Breast epithelium (tissue), 4 donors: ENCODE results near the gene SPNS3. TPM values are rescaled to one million over a fixed set of nuclear protein-coding genes. Genes with fewer than 3 reads are reported as not detected.

Experiments
- DNase-seq, 2 donors: peaks; one replicate each; pipeline ENCODE4 v3.0.0-alpha.2; 2019; ENCODE audit warnings: low spot score in 2 of 2
- H3K27ac ChIP-seq, 2 donors: fragments of 200-600 bp; sonication (generic) in 1 of 2; one replicate each; pipeline ENCODE4 v1.5.1; 2016 to 2019; ENCODE audit warnings: mild to moderate bottlenecking in 1 of 2
- H3K27me3 ChIP-seq, 2 donors: fragments of 200-600 bp; sonication (generic) in 1 of 2; one replicate each; pipeline versions ENCODE4 v1.5.1 to v1.6.0; 2017 to 2019; ENCODE audit warnings: control low read depth in 1 of 2, mild to moderate bottlenecking in 1 of 2
- H3K36me3 ChIP-seq: fragments of 200-600 bp; one replicate; pipeline ENCODE4 v1.5.1; 2019
- H3K4me1 ChIP-seq, 2 donors: fragments of 200-600 bp; sonication (generic); one replicate each; pipeline ENCODE4 v1.5.1; 2016 to 2019; ENCODE audit warnings: control low read depth in 1 of 2
- H3K4me3 ChIP-seq, 3 donors: fragments of 200-600 bp; sonication (generic); 1 replicate in 2 of 3; 2 replicates in 1 of 3; pipeline ENCODE4 v1.5.1; 2016 to 2019; ENCODE audit warnings: mild to moderate bottlenecking in 3 of 3, moderate library complexity in 2 of 3
- H3K9me3 ChIP-seq, 2 donors: fragments of 200-600 bp; sonication (generic) in 1 of 2; one replicate each; pipeline ENCODE4 v1.5.1; 2016 to 2019; ENCODE audit warnings: control low read depth in 1 of 2
- POLR2A ChIP-seq: fragments of 450-650 bp; IDR thresholded peaks from one replicate; pipeline ENCODE4 v1.6.1; 2016; ENCODE audit warnings: antibody characterized with exemption, mild to moderate bottlenecking, moderate library complexity
- POLR2AphosphoS5 ChIP-seq, 3 donors: sonication (generic); formaldehyde crosslinking; IDR thresholded peaks; one replicate each; pipeline ENCODE4 v1.6.1; 2017; ENCODE audit warnings: antibody characterized with exemption in 3 of 3
- intact Hi-C: fragments of 100-400 bp; cut with DNase I; formaldehyde crosslinking; loops from one replicate; pipeline ENCODE4 v1.15.1; 2023; ENCODE audit warnings: low total_unique reads
- total RNA-seq, 3 donors: library from RNA; depleted of rRNA; stranded (reverse); fragments of >200 nt; gene quantifications; one replicate each; pipeline ENCODE4 v1.1.0, GENCODE V29; 2016
- TF ChIP-seq, protein P1 (sequence below), 3 donors: fragments of 450-650 bp; IDR thresholded peaks; one replicate each; pipeline ENCODE4 v1.5.1; 2016 to 2017; ENCODE audit warnings: antibody characterized with exemption in 3 of 3, mild to moderate bottlenecking in 3 of 3, moderate library complexity in 3 of 3

The SPNS3 gene
- total RNA-seq, 3 donors from 2014 or later, result 0.15 TPM; not detected in 2

DNA sequence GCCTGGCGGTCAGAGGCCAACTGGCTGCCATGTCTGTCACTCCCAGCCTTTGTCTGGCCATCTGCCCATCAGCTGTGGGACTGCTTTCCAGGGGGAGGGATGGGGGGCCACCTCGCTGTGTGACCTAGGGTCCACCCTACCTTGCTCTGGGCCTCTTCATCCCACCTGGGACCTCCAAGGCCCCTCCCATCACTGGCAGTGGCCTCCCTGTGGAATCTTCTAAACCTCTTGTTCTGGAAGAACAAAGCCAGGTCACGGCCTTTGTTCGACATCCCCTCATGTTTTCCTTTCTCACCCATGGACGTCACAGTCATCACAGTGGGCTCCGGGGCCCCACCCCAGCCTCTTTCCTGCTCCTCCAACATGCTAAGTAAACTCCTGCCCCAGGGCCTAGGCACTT, 88.9 kb downstream of the SPNS3 start:
- H3K27ac ChIP-seq, result peak overlapping the region; percentile 88 to 94
- TF ChIP-seq, protein P1, sequence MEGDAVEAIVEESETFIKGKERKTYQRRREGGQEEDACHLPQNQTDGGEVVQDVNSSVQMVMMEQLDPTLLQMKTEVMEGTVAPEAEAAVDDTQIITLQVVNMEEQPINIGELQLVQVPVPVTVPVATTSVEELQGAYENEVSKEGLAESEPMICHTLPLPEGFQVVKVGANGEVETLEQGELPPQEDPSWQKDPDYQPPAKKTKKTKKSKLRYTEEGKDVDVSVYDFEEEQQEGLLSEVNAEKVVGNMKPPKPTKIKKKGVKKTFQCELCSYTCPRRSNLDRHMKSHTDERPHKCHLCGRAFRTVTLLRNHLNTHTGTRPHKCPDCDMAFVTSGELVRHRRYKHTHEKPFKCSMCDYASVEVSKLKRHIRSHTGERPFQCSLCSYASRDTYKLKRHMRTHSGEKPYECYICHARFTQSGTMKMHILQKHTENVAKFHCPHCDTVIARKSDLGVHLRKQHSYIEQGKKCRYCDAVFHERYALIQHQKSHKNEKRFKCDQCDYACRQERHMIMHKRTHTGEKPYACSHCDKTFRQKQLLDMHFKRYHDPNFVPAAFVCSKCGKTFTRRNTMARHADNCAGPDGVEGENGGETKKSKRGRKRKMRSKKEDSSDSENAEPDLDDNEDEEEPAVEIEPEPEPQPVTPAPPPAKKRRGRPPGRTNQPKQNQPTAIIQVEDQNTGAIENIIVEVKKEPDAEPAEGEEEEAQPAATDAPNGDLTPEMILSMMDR (IDR thresholded peaks at IDR 0.05), result no peak
- TF ChIP-seq POLR2A, result no peak
- TF ChIP-seq POLR2AphosphoS5 (IDR thresholded peaks at IDR 0.05), result no peak
- DNase-seq, result no peak
- H3K9me3 ChIP-seq, result no peaks in the 10 kb centered on the region
- peaks cover 0 to 19% of the 10 kb centered on the region in 2 donors for H3K4me1 ChIP-seq
- H3K27me3 ChIP-seq, result no peaks in the 10 kb centered on the region
- H3K4me3 ChIP-seq, result no peak overlapping the region
- intact Hi-C loops, result no loop called here
- H3K36me3 ChIP-seq, result no peaks in the 10 kb centered on the region

- no peaks in the 10 kb centered on the region for H3K9me3 ChIP-seq
- H3K4me3 ChIP-seq, result no peak overlapping the region
- no peak for DNase-seq
- H3K36me3 ChIP-seq, result no peaks in the 10 kb centered on the region
- no peaks in the 10 kb centered on the region for H3K27me3 ChIP-seq
- H3K27ac ChIP-seq, result no peak overlapping the region
- TF ChIP-seq, protein P1 (IDR thresholded peaks at IDR 0.05), result no peak
- no peak for TF ChIP-seq POLR2A
- no peak for TF ChIP-seq POLR2AphosphoS5 (IDR thresholded peaks at IDR 0.05)
- H3K4me1 ChIP-seq, result peaks cover 0 to 19% of the 10 kb centered on the region in 2 donors
- intact Hi-C loops, result no loop called here
Observed at GRCh38 chr17:4523946-4524345, 90.2 kb downstream of the SPNS3 start.

DNA sequence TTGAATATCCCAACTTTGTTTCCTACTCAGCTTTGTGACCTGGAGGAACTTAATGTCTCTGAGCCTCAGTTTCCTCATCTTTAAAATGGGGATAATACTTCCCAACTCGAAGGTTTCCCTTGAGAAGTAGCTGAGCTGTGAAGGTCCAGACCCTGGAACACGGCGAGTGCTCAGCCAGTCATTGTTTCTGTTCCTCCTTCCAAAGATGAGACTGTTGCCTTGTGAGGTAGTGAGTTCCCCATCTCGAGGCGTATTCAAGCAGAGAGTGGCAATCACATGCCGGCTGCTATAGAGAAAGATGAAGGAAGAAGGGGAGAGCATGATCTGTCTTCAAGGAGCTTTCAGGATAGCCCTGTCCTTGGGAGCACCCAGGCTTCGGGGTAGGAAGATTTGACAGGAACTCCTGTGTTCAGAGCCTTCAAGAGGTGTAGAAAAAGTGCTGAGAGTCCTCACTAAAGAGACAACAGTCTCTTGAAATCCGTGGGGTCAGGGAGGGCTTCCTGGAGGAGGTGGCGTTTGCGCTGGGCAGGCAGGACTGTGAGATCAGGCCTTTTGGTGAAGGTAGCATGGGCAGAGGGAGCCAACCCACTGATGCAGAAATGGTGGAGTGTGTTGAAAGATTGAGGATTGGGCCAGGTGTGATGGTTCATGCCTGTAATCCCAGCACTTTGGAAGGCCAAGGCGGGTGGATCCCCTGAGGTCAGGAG, 92.1 kb downstream of the SPNS3 start:
- H3K4me1 ChIP-seq, result peaks cover 0 to 8% of the 10 kb centered on the region in 2 donors
- H3K4me3 ChIP-seq, result no peak overlapping the region
- DNase-seq, result no peak
- no peaks in the 10 kb centered on the region for H3K9me3 ChIP-seq
- TF ChIP-seq, protein P1 (IDR thresholded peaks at IDR 0.05), result no peak
- no peak for TF ChIP-seq POLR2A
- TF ChIP-seq POLR2AphosphoS5 (IDR thresholded peaks at IDR 0.05), result no peak
- H3K27ac ChIP-seq, result no peak overlapping the region
- intact Hi-C loops, result no loop called here
- H3K27me3 ChIP-seq, result no peaks in the 10 kb centered on the region
- H3K36me3 ChIP-seq, result no peaks in the 10 kb centered on the region

GRCh38 chr17:4527134-4527533, 93.4 kb downstream of the SPNS3 start:
- no peaks in the 10 kb centered on the region for H3K4me1 ChIP-seq

DNA sequence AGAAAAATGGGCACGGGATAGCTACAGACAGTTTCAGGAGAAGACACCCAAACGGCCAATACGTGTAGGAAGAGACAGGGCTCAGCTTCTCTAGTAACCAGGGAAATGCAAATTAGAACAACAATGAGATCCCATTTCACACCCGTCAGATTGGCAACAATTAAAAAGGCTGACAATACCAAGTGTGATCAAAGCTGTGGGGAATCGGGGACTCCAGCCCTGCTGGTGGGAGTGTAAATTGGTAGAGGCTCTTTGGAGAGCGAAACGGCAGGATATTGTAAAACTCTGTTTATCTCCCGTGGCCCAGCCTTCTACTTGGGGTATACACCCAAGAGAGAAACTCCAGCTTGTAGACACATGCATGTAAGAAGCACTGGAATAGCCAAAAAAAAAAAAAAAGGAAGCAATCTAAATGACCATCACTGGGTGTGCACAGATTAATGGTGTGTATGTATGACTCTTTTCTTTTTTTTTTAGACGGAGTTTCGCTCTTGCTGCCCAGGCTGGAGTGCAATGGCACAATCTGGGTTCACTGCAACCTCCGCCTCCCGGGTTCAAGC, 93.9 kb downstream of the SPNS3 start:
- Histone ChIP-seq H3K36me3 (no peaks in the 10 kb centered on the region), H3K4me3 (no peak overlapping the region), H3K9me3 (no peaks in the 10 kb centered on the region), H3K27me3 (no peaks in the 10 kb centered on the region), H3K27ac (no peak overlapping the region), H3K4me1 (no peaks in the 10 kb centered on the region)
- TF ChIP-seq, protein P1 (IDR thresholded peaks at IDR 0.05), result no peak
- TF ChIP-seq POLR2A (no peak), POLR2AphosphoS5 (IDR thresholded peaks at IDR 0.05) (no peak)
- DNase-seq, result no peak
- intact Hi-C loops, result no loop called here

More at GRCh38 chr17:4527134-4527533, 93.4 kb downstream of the SPNS3 start:
- no peak overlapping the region for H3K27ac ChIP-seq
- intact Hi-C loops, result no loop called here
- H3K4me3 ChIP-seq, result no peak overlapping the region
- no peaks in the 10 kb centered on the region for H3K9me3 ChIP-seq
- TF ChIP-seq, protein P1 (IDR thresholded peaks at IDR 0.05), result no peak
- TF ChIP-seq POLR2AphosphoS5 (IDR thresholded peaks at IDR 0.05), result no peak
- TF ChIP-seq POLR2A, result no peak
- no peaks in the 10 kb centered on the region for H3K36me3 ChIP-seq
- no peak for DNase-seq
- H3K27me3 ChIP-seq, result no peaks in the 10 kb centered on the region
